ENCODE results near the gene GP1BB. TPM values are rescaled to one million over a fixed set of nuclear protein-coding genes. Genes with fewer than 3 reads are reported as not detected.
"Not testable (repeated sequence)": the region's sequence is repeated elsewhere in the genome, so short reads cannot be mapped to it uniquely, and the experiment has no call there.

The GP1BB gene
- polyA plus RNA-seq, 4 donors: 0.67 to 2.0 (median 1.3) TPM

DNA sequence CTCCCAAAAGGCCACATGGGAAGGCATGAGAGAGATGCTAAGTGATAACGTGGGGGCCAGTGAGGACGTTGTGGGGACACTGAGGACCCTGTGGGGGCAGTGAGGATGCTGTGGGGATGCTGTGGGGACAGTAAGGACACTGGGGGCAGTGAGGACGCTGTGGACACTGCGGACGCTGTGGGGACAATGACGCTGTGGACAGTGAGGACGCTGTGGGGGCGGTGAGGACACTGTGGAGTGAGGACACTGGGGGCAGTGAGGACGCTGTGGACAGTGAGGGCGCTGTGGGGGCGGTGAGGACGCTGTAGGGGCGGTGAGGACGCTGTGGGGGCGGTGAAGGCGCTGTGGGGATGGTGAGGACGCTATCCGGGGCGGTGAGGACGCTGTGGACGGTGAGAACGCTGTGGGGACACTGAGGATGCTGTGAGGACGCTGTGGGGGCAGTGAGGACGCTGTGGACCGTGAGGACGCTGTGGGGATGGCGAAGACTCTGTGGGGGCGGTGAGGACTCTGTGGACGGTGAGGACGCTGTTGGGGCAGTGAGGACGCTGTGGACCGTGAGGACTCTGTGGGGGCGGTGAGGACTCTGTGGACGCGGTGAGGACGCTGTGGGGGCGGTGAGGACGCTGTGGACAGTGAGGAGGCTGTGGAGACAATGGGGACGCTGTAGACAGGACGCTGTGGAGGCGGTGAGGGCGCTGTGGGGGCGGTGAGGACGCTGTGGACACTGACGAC, 1.8 kb downstream of the GP1BB start:
- peaks cover 12 to 60% (median 19%) of the 10 kb centered on the region in 3 donors for H3K27me3 ChIP-seq (ENCODE audit: control insufficient read depth in 3 of 3, insufficient read depth in 3 of 3, low read length in 3 of 3)
- no peak overlapping the region for H3K4me3 ChIP-seq (ENCODE audit: low read depth in 1 of 3, low read length in 3 of 3)
- peaks cover 0 to 6% (median 0%) of the 10 kb centered on the region in 3 donors for H3K4me1 ChIP-seq (ENCODE audit: control insufficient read depth in 3 of 3, insufficient read depth in 2 of 3, low read depth in 1 of 3, low read length in 2 of 3)
- peaks cover 0 to 19% (median 0%) of the 10 kb centered on the region in 3 donors for H3K36me3 ChIP-seq (ENCODE audit: control insufficient read depth in 3 of 3, insufficient read depth in 2 of 3, low read depth in 1 of 3, low read length in 3 of 3)
- WGBS, 3 donors: 74 to 80% (median 79%) methylated on average over 45 of the region's 45 CpGs
- no peak overlapping the region for H3K27ac ChIP-seq (ENCODE audit: low read depth in 1 of 3, low read length in 2 of 3)
- no peak for DNase-seq
- no peak for FAIRE-seq
- no peaks in the 10 kb centered on the region for H3K9me3 ChIP-seq (ENCODE audit: control insufficient read depth in 2 of 2, insufficient read depth in 1 of 2, low read depth in 1 of 2, low read length in 1 of 2)

DNA sequence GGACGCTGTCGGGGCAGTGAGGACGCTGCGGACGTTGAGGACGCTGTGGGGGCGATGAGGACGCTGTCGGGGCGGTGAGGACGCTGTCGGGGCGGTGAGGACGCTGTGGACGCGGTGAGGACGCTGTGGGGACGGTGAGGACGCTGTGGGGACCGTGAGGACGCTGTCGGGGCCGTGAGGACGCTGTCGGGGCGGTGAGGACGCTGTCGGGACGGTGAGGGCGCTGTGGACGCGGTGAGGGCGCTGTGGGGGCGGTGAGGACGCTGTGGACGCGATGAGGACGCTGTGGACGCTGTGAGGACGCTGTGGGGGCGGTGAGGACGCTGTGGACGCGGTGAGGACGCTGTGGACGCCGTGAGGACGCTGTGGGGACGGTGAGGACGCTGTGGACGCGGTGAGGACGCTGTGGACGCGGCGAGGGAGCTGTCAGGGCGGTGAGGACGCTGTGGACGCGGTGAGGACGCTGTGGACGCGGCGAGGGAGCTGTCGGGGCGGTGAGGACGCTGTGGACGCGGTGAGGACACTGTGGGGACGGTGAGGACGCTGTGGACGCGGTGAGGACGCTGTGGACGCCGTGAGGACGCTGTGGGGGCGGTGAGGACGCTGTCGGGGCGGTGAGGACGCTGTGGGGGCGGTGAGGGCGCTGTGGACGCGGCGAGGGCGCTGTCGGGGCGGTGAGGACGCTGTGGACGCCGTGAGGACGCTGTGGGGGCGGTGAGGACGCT, 2.9 kb downstream of the GP1BB start:
- H3K36me3 ChIP-seq (ENCODE audit: control insufficient read depth in 3 of 3, insufficient read depth in 2 of 3, low read depth in 1 of 3, low read length in 3 of 3): peaks cover 0 to 13% (median 0%) of the 10 kb centered on the region in 3 donors
- H3K4me3 ChIP-seq (ENCODE audit: low read depth in 1 of 3, low read length in 3 of 3); H3K9me3 ChIP-seq (ENCODE audit: control insufficient read depth in 2 of 2, insufficient read depth in 1 of 2, low read depth in 1 of 2, low read length in 1 of 2); H3K27ac ChIP-seq (ENCODE audit: low read depth in 1 of 3, low read length in 2 of 3); DNase-seq; FAIRE-seq: not testable (repeated sequence)
- WGBS, 3 donors: 82 to 89% (median 87%) methylated on average over 96 of the region's 96 CpGs
- peaks cover 0 to 14% (median 0%) of the 10 kb centered on the region in 3 donors for H3K4me1 ChIP-seq (ENCODE audit: control insufficient read depth in 3 of 3, insufficient read depth in 2 of 3, low read depth in 1 of 3, low read length in 2 of 3)
- H3K27me3 ChIP-seq (ENCODE audit: control insufficient read depth in 3 of 3, insufficient read depth in 3 of 3, low read length in 3 of 3): peaks cover 9 to 60% (median 17%) of the 10 kb centered on the region in 3 donors

DNA sequence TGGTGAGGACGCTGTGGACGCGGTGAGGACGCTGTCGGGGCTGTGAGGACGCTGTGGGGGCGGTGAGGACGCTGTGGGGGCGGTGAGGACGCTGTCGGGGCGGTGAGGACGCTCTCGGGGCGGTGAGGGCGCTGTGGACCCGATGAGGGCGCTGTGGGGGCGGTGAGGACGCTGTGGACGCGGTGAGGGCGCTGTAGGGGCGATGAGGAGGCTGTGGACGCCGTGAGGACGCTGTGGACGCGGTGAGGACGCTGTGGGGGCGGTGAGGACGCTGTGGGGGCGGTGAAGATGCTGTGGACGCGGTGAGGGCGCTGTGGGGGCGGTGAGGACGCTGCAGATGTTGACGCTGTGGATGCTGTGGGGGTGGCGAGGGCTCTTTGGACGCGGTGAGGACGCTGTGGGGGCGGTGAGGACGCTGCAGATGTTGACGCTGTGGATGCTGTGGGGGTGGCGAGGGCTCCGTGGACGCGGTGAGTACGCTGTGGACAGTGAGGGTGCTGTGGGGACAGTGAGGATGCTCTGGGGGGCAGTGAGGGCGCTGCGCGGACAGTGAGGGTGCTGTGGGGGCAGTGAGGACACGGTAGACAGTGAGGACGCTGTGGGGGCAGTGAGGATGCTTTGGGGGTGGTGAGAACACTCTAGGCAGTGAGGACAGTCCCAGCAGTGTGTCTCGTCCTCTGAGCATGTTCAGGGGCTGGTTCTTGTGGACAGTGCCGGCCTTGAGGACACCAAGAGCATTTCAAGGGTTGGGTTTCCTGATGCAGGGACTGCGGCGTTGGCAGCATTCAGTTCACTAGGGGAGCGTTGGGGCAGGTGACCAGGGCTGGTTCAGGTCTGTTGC, 4.2 kb downstream of the GP1BB start:
- H3K4me3 ChIP-seq (ENCODE audit: low read depth in 1 of 3, low read length in 3 of 3): no peak overlapping the region
- WGBS, 3 donors: 61 to 69% (median 66%) methylated on average over 57 to 61 of the region's 61 CpGs
- H3K27me3 ChIP-seq (ENCODE audit: control insufficient read depth in 3 of 3, insufficient read depth in 3 of 3, low read length in 3 of 3): peaks cover 9 to 56% (median 10%) of the 10 kb centered on the region in 3 donors
- H3K9me3 ChIP-seq (ENCODE audit: control insufficient read depth in 2 of 2, insufficient read depth in 1 of 2, low read depth in 1 of 2, low read length in 1 of 2): no peaks in the 10 kb centered on the region
- DNase-seq: no peak
- peaks cover 0 to 6% (median 0%) of the 10 kb centered on the region in 3 donors for H3K36me3 ChIP-seq (ENCODE audit: control insufficient read depth in 3 of 3, insufficient read depth in 2 of 3, low read depth in 1 of 3, low read length in 3 of 3)
- H3K4me1 ChIP-seq (ENCODE audit: control insufficient read depth in 3 of 3, insufficient read depth in 2 of 3, low read depth in 1 of 3, low read length in 2 of 3): peaks cover 0 to 14% (median 0%) of the 10 kb centered on the region in 3 donors
- no peak overlapping the region for H3K27ac ChIP-seq (ENCODE audit: low read depth in 1 of 3, low read length in 2 of 3)
- FAIRE-seq: no peak

DNA sequence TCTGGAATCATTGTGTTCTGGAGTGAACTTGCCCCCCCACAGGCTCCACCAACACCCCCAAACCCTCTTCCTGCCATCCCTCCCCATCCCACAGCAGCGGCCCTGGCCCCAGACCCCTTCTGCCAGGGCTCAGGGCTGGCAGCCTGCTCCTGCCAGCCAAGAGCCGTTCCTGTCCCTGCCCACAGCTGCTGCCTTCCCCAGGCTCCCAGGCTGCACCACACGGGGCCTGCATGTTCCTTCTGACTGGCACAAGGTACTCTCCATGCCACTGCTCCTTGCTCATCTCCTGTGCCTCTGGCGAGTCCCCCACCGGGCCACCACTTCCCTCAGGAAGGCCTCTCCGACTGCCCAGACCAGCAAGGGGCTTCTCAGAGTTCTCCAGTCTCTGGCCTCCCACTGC, 4.9 kb downstream of the GP1BB start:
- Histone ChIP-seq H3K4me3 (ENCODE audit: low read depth in 1 of 3, low read length in 3 of 3) (no peak overlapping the region), H3K9me3 (ENCODE audit: control insufficient read depth in 2 of 2, insufficient read depth in 1 of 2, low read depth in 1 of 2, low read length in 1 of 2) (no peaks in the 10 kb centered on the region), H3K4me1 (ENCODE audit: control insufficient read depth in 3 of 3, insufficient read depth in 2 of 3, low read depth in 1 of 3, low read length in 2 of 3) (peaks cover 0 to 11% (median 0%) of the 10 kb centered on the region in 3 donors), H3K36me3 (ENCODE audit: control insufficient read depth in 3 of 3, insufficient read depth in 2 of 3, low read depth in 1 of 3, low read length in 3 of 3) (no peaks in the 10 kb centered on the region), H3K27ac (ENCODE audit: low read depth in 1 of 3, low read length in 2 of 3) (no peak overlapping the region), H3K27me3 (ENCODE audit: control insufficient read depth in 3 of 3, insufficient read depth in 3 of 3, low read length in 3 of 3) (peaks cover 7 to 49% (median 10%) of the 10 kb centered on the region in 3 donors)
- DNase-seq (no peak), FAIRE-seq (no peak)
- WGBS, 3 donors: 57 to 71% (median 62%) methylated on average over 6 of the region's 6 CpGs

DNA sequence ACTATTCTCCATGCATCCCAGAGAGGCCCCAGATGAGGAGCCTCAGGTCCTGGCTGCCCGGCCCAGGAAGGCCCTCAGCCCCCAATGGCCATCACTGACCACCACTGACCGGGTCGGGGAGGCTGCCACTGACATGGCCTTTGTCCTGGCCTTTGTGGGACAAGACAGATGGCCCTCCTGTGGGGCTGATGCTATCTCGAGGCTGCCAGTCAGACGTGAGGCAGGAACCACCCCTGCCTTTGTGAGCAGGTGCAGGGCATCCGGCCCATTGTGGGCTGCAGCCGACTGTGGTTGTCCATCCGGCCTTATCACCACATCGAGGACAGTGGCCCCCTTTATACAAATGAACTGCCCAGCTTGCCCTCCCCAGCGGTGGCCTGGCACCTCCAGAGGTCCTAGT, 5.5 kb downstream of the GP1BB start:
- WGBS, 3 donors: 54 to 65% (median 55%) methylated on average over 10 of the region's 10 CpGs

DNA sequence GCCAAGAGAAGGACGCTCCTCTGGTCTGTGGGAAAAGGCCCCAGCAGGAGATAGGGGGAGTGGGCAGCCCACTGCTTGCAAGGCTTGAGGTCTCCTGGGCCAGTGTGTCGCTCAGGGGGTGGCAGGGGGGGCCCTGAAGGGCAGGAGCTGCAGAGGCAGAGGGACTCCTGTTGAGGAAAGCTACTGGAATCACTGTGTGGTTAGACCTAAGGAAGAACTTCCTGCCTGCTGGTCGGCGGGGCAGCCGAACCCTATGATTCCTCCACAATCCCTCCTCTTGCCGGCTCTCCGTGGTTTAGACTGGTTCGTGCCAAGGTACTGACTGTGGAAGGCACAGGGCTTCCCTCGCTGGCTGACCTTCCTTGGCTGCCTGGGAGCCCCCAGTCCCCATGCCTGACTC, 6.2 kb downstream of the GP1BB start:
- FAIRE-seq: no peak
- H3K9me3 ChIP-seq (ENCODE audit: control insufficient read depth in 2 of 2, insufficient read depth in 1 of 2, low read depth in 1 of 2, low read length in 1 of 2): no peaks in the 10 kb centered on the region
- 77 to 82% (median 81%) methylated on average over 9 of the region's 9 CpGs for WGBS, 3 donors
- peaks cover 5 to 42% (median 5%) of the 10 kb centered on the region in 3 donors for H3K27me3 ChIP-seq (ENCODE audit: control insufficient read depth in 3 of 3, insufficient read depth in 3 of 3, low read length in 3 of 3)
- DNase-seq: no peak
- no peak overlapping the region for H3K4me3 ChIP-seq (ENCODE audit: low read depth in 1 of 3, low read length in 3 of 3)
- no peak overlapping the region for H3K27ac ChIP-seq (ENCODE audit: low read depth in 1 of 3, low read length in 2 of 3)
- H3K4me1 ChIP-seq (ENCODE audit: control insufficient read depth in 3 of 3, insufficient read depth in 2 of 3, low read depth in 1 of 3, low read length in 2 of 3): peaks cover 0 to 7% (median 0%) of the 10 kb centered on the region in 3 donors
- H3K36me3 ChIP-seq (ENCODE audit: control insufficient read depth in 3 of 3, insufficient read depth in 2 of 3, low read depth in 1 of 3, low read length in 3 of 3): no peaks in the 10 kb centered on the region

More for the DNA sequence above, 5.5 kb downstream of the GP1BB start:
- H3K4me1 ChIP-seq (ENCODE audit: control insufficient read depth in 3 of 3, insufficient read depth in 2 of 3, low read depth in 1 of 3, low read length in 2 of 3): peaks cover 0 to 7% (median 0%) of the 10 kb centered on the region in 3 donors
- no peak for FAIRE-seq
- H3K27ac ChIP-seq (ENCODE audit: low read depth in 1 of 3, low read length in 2 of 3): no peak overlapping the region
- no peaks in the 10 kb centered on the region for H3K9me3 ChIP-seq (ENCODE audit: control insufficient read depth in 2 of 2, insufficient read depth in 1 of 2, low read depth in 1 of 2, low read length in 1 of 2)
- peaks cover 5 to 45% (median 10%) of the 10 kb centered on the region in 3 donors for H3K27me3 ChIP-seq (ENCODE audit: control insufficient read depth in 3 of 3, insufficient read depth in 3 of 3, low read length in 3 of 3)
- no peak overlapping the region for H3K4me3 ChIP-seq (ENCODE audit: low read depth in 1 of 3, low read length in 3 of 3)
- no peak for DNase-seq
- H3K36me3 ChIP-seq (ENCODE audit: control insufficient read depth in 3 of 3, insufficient read depth in 2 of 3, low read depth in 1 of 3, low read length in 3 of 3): no peaks in the 10 kb centered on the region

DNA sequence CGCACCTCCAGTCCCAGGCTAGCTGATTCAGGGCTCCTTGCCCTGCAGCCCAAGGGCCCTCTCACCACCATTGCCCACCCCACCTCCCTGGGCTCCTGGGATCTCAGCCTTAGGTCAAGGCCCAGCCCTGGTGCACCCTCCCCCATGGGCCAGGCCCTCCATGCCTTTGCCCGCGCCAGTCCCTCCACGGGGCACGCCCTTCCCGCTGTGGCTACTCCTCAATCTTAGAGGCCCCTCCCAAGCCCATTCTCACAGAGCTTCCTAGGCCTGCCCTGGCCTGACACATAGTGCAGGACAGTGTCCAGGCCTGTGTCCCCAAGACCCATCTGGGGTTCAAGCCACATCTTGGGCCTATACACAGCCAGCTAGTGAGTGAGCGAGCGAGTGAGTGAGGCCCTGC, 6.9 kb downstream of the GP1BB start:
- no peak overlapping the region for H3K4me3 ChIP-seq (ENCODE audit: low read depth in 1 of 3, low read length in 3 of 3)
- no peak for DNase-seq
- 77 to 85% (median 85%) methylated on average over 8 of the region's 8 CpGs for WGBS, 3 donors

More for the DNA sequence above, 6.9 kb downstream of the GP1BB start:
- Histone ChIP-seq H3K9me3 (ENCODE audit: control insufficient read depth in 2 of 2, insufficient read depth in 1 of 2, low read depth in 1 of 2, low read length in 1 of 2) (no peaks in the 10 kb centered on the region), H3K36me3 (ENCODE audit: control insufficient read depth in 3 of 3, insufficient read depth in 2 of 3, low read depth in 1 of 3, low read length in 3 of 3) (no peaks in the 10 kb centered on the region), H3K27ac (ENCODE audit: low read depth in 1 of 3, low read length in 2 of 3) (no peak overlapping the region), H3K27me3 (ENCODE audit: control insufficient read depth in 3 of 3, insufficient read depth in 3 of 3, low read length in 3 of 3) (peaks cover 1 to 35% (median 3%) of the 10 kb centered on the region in 3 donors), H3K4me1 (ENCODE audit: control insufficient read depth in 3 of 3, insufficient read depth in 2 of 3, low read depth in 1 of 3, low read length in 2 of 3) (peaks cover 0 to 7% (median 0%) of the 10 kb centered on the region in 3 donors)
- no peak for FAIRE-seq
